ENCODE results near the gene MALSU1.
A peak's percentile ranks its signal among the peaks of the same experiment; 100 is the strongest.
"Not testable (repeated sequence)": the region's sequence is repeated elsewhere in the genome, so short reads cannot be mapped to it uniquely, and the experiment has no call there.

Gene MALSU1

DNA sequence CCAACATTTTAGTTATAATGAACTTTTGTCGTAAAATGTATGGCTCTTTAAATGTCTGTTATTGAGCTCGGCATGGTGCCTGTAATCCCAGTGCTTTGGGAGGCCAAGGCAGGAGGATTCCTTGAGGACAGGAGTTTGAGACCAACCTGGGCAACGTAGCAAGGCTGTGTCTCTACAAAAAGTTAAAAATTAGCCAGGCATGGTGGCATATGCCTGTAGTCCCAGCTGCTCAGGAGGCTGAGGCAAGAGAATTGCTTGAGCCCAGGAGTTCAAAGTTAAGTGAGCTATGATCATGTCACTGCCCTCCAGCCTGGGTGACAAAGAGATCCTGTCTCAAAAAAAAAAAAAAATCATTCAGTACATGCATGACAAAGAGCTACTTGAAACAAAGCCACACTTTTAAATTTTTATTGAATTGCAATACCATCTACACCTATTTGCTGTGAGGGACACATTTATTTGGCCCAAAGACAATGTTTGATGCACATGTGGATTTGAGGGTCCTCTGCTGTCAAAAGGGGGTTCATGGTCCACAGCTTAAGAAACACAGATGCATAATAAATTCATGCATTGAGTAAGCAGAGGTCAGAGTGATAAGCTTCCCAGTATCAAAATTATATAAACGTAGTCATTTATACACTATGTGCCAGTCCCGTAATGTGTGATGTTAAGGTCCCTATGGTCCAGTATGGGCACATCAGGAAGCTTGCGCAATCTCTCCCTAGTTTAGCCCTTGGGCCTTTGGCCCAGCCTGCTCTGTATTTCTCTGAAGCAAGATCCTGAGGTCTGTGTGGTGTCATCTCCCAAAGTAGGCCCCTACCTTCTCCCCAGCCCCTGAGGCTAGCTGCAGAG, 4.4 kb upstream of the MALSU1 start:
- no peak for TF ChIP-seq POLR2A (IDR thresholded peaks at IDR 0.05; ENCODE audit: low read length)
- no peak for TF ChIP-seq GATA1 (IDR thresholded peaks at IDR 0.05; ENCODE audit: low read depth, low read length)
- no peak for DNase-seq

- no peak for DNase-seq
- TF ChIP-seq GATA1 (IDR thresholded peaks at IDR 0.05; ENCODE audit: low read depth, low read length), result no peak
- no peak for TF ChIP-seq POLR2A (IDR thresholded peaks at IDR 0.05; ENCODE audit: low read length)
Observed at GRCh38 chr7:23295401-23295697, 3.8 kb upstream of the MALSU1 start.

GRCh38 chr7:23298141-23298881, 828 bp upstream of the MALSU1 start:
- no peak for DNase-seq
- TF ChIP-seq POLR2A (IDR thresholded peaks at IDR 0.05; ENCODE audit: low read length) (no peak), GATA1 (IDR thresholded peaks at IDR 0.05; ENCODE audit: low read depth, low read length) (no peak)

GRCh38 chr7:23299770-23300300, 696 bp downstream of the MALSU1 start:
- DNase-seq, result peak in 1 of 2 experiments; percentile 69
- TF ChIP-seq POLR2A (IDR thresholded peaks at IDR 0.05; ENCODE audit: low read length) (no peak), GATA1 (IDR thresholded peaks at IDR 0.05; ENCODE audit: low read depth, low read length) (no peak)

DNA sequence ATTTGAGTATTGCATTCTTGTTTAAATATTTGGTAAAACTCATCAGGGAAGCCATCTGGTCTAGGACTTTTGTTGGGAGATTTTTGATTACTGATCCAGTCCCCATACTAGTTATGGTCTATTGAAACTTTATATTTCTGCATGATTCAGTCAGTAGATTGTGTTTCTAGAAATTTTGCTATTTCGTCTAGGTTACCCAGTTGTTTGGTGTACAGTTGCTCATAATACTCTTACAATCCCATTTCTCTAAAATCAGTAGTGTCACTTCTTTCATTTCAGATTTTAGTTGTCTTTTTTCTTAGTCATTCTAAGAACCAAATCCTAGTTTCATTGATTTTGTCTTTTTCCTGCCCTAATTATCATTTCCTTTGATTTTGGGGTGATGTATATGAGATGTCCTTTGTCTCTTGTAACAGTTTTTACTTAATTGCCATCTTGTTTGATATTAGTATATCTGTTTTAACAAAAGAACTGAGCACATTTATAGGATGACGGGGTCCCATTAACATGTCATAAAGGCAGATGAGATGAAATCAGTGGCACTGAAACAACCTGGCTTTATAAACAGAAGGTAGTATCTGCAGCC, 7.9 kb downstream of the MALSU1 start:
- TF ChIP-seq GATA1 (IDR thresholded peaks at IDR 0.05; ENCODE audit: low read depth, low read length), result no peak
- no peak for TF ChIP-seq POLR2A (IDR thresholded peaks at IDR 0.05; ENCODE audit: low read length)

DNA sequence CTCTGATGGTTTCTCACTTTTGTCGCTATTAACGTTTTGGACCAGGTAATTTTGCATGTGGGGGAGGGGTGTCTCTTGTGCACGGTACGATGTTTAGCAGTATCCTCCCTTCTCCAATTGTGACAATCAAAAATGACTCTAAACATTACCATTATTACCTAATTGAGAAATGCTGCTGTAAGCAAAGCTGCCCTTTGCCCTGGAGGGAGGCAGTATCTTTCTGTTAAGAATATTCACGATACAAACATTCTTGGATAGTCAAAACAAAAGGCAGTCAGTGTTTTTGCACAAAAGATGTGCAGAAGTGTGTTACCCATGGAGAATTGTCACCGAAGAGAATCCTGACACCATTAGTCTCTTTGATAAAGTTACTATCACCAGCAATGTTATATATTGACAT, 9.6 kb downstream of the MALSU1 start:
- DNase-seq, result no peak
- no peak for TF ChIP-seq POLR2A (IDR thresholded peaks at IDR 0.05; ENCODE audit: low read length)

More for the DNA sequence above, 7.9 kb downstream of the MALSU1 start:
- no peak for DNase-seq

DNA sequence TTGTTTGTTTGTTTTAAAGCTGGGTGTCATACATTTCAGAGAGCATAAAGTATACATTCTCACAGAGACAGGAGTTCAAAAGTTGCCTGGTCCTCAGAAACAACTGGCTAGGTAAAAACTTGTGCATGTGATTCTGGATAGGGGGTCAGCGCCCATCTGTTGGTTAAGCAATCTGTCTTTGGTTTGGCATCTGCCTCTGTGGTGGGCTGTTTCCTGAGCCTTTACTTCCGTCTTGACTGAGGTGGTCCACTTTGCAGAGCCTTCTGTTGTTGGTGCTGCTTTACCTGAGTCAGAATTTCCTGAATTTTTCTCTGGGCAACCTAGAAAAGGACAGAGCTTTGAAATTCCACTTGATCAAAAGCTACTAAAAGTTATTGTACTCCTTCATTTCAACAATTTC, 13.0 kb downstream of the MALSU1 start:
- DNase-seq, result not testable (repeated sequence)

DNA sequence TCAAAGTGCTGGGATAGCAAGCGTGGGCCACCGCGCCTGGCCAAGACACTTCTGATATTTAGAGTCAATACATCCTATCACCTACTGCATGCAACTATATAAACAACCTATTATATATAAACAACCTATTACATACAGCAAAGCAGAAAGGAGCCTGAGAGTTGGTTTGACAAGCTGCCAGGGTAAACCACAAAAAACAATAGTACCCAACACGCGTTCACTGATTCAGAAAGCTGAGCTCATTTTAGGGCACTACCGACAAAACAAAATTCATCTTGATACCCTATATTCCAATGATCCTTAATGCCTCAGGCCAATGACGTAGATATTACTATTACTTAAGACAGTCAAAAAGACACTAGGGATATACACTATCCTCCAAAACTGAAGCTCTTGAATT, 16.2 kb downstream of the MALSU1 start:
- TF ChIP-seq POLR2A (IDR thresholded peaks at IDR 0.05; ENCODE audit: low read length), result no peak
- TF ChIP-seq GATA1 (IDR thresholded peaks at IDR 0.05; ENCODE audit: low read depth, low read length), result no peak
- no peak for DNase-seq

- no peak for TF ChIP-seq POLR2A (IDR thresholded peaks at IDR 0.05; ENCODE audit: low read length)
- no peak for TF ChIP-seq GATA1 (IDR thresholded peaks at IDR 0.05; ENCODE audit: low read depth, low read length)
Observed at GRCh38 chr7:23331132-23331531, 32.0 kb downstream of the MALSU1 start.

DNA sequence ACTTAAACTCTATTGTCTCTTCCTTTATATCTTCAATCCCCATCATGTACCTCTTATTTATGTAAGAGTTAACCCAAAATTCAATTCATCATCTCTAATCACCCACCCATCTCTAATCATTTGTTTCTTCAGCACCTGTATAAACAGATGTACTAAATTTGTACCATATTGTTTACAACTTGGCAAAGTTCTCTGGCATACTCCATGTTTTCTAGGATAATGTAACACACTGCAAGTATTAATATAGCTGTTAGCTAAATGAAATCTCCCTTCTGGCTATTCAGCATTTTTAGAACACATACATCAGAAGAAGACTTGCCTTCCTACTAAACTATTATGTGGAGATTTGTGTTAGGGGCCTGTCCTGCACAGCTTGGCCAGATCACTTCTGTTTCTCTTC, 33.1 kb downstream of the MALSU1 start:
- TF ChIP-seq GATA1 (IDR thresholded peaks at IDR 0.05; ENCODE audit: low read depth, low read length) (no peak), POLR2A (IDR thresholded peaks at IDR 0.05; ENCODE audit: low read length) (no peak)

More at GRCh38 chr7:23331132-23331531, 32.0 kb downstream of the MALSU1 start:
- no peak for DNase-seq

DNA sequence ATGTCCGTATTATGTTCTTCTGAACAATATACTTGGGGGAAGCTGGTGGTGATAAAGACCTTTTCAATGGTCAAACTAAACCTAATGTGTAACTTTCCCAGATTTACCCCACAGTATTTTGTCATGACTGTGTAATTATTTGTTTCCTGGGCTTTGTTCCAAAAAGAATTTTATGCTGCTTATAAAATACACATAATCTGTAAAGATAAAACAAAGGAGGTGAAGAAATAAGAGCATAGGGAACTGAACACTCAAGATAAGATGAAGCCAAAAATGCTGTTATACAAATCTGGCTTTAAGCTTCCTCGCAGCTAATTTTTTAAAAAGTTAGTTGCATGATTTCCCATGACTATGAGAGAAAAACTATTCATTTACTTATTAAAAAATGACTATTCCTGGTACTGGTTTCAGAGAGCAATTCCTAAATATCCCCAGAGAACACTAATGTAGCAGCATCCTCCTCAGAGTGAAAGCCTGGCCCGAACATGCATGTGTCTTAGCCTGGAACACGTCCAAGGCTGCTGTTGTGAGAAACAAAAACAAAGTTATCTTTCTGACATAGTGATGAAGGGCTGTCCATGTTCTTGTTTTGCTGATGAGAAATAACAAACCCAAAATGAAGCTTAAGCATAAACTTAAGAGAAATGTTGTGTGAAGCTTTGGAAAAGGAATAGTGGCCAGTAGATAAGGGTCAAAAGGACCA, 33.9 kb downstream of the MALSU1 start:
- no peak for DNase-seq
- TF ChIP-seq POLR2A (IDR thresholded peaks at IDR 0.05; ENCODE audit: low read length) (no peak), GATA1 (IDR thresholded peaks at IDR 0.05; ENCODE audit: low read depth, low read length) (no peak)

More for the DNA sequence above, 33.1 kb downstream of the MALSU1 start:
- no peak for DNase-seq

- DNase-seq, result peak in 1 of 2 experiments; percentile 9
- TF ChIP-seq POLR2A (IDR thresholded peaks at IDR 0.05; ENCODE audit: low read length), result no peak
- no peak for TF ChIP-seq GATA1 (IDR thresholded peaks at IDR 0.05; ENCODE audit: low read depth, low read length)
Observed at GRCh38 chr7:23333671-23334246, 34.6 kb downstream of the MALSU1 start.

GRCh38 chr7:23334482-23335056, 35.4 kb downstream of the MALSU1 start:
- TF ChIP-seq POLR2A (IDR thresholded peaks at IDR 0.05; ENCODE audit: low read length) (no peak), GATA1 (IDR thresholded peaks at IDR 0.05; ENCODE audit: low read depth, low read length) (no peak)
- DNase-seq, result no peak
